SK-N-DZ (cell line): Measurements from ENCODE around the gene SCD5.
A peak's percentile ranks its signal among the peaks of the same experiment; 100 is the strongest.

Experiments
- DNase-seq: peaks from one replicate; pipeline ENCODE4 v3.0.0-alpha.2; 2015; ENCODE audit warnings: low spot score

The SCD5 gene

GRCh38 chr4:82733636-82734035 lies 65.0 kb downstream of the SCD5 start:
- no peak for DNase-seq

GRCh38 chr4:82728301-82728700 lies 70.3 kb downstream of the SCD5 start:
- DNase-seq: no peak

DNA sequence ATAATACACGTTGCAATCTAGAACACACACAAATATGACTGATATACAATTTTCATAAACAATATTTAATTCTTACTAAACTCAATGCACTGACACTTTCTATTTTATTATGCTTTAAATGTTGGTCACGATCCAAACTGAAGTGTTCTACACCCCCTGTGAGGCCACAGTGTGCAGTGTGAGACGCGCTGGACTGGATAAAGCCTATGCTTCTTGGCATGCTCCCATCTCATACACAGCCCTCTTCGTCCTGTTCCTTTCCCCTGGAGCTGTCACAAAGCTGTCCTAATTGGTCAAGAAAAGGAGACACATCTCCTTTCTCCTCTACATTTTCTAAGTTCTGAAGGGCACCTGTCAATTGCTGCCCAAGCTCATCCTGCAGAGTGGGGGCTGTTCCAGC lies 72.0 kb downstream of the SCD5 start:
- DNase-seq: no peak

DNA sequence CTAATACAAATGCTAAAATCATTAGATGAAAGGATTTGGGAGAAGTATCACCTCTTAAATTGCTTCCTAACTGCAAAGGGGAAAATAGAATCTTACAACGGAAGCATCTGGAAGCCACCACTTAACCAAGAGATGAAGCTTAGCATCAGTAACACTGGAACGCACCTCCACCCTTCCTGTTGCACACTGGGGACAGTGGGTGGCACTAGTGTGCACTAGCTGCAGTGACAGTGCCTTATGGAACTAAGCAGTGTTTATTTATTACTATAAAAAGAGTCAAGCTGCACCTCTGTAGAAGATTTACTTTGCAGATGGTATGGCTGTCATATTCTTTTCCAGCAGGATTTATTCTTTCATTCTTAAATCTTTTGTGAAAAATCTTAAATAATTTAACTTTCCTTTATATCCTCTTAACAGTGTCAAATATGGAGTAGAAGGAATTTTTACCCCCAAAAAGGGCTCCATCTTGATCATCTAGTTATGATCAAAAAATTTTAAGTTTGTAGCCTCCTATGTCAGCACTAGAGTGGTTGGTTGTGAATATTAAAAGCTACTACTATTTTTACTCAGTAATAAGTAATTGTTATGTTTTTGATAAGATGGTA lies 76.7 kb downstream of the SCD5 start:
- peak; percentile 22 for DNase-seq

DNA sequence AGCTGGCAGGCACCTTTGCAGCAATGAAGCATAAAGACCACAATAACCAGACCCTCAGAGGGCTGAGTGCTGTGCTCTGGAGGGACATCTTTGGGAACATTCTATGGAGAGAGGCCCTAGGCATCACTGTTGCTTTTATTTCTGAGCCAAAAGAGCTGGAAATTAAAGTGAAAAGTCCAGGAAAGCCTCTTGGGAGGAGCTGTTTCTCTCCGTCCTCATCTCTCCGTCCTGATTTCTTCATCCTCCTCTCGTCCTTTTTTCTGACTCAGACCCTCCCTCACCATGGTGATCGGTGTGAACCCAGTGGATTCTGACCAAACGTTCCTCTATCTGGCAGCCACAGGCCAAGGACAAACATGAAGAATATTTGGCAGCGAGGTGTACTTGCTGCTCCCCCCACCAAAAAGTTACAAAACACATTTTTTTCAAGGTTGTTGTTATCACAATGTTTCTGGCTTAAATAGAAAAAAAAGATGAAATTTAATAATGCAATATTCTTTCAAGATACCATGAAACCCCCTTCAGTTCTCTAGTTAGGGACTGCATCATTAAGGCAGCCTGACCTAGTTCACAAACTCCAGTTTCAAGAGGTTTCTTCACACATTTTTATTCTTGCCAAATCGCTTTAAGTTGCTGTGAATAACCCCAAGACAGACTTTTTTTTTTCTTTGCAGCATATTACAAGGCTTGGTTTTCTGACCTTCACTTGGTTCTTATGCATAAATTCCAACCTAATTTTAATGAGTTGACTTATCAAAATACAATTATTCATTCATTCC lies 80.2 kb downstream of the SCD5 start:
- DNase-seq: no peak

DNA sequence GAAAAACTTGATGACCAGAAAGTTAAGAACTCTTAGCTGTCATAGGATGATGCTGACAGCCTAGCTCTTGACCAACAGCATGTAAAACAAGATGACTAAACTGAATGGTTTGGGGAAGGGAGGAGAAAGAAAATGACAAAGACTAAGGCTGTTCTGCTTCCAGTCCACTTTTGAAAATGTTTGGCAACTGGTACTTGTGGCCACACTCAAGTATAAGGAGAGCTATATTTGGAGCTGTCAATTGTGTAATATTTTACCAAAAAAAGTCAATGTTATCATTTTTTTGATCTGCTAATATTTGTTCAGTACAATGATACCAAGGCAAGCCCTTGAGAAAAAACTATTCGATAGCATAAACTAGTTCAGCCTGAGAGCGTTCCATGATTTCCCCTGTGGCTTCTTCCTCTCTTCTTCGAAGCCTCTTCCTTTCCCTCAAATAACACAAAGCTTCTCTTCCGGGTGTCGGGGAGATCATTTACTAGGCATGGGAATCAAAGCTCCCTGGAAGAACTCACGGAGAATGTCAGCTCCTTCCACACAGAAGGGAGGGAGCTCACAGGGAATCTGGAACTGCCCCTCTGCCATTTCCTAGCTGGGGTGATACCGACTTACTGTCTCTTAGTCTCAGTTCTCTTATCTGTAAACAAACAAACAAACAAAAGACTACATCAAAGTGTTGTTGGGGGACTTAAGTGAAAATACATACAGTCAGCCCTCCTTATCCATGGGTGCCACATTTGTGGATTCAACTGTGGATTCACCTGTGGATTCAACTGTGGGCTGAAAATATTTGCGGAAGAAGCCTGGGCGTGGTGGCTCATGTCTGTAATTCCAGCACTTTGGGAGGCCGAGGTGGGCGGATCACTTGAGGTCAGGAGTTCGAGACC lies 82.6 kb downstream of the SCD5 start:
- DNase-seq: no peak

- DNase-seq: no peak
Measured at GRCh38 chr4:82713856-82714255, 84.7 kb downstream of the SCD5 start.

DNA sequence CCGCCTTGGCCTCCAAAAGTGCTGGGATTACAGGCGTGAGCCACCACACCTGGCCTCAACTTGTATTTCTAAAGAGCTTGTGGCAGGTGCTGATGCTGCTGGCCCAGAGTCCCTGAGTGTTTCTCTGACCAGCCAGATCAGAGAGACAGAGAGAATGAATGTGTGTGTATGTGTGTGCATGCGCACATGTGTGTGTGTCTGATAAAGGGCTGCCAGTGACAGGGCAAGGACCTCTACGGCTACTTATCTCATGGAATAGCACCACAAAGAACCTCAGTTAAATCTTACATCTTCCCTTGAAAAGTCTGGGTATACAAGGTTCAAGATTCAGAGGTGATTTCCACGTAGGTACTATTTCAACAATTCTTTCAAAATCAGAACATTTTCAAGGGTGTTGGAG lies 86.0 kb downstream of the SCD5 start:
- no peak for DNase-seq

GRCh38 chr4:82711158-82711785 lies 87.3 kb downstream of the SCD5 start:
- no peak for DNase-seq

DNA sequence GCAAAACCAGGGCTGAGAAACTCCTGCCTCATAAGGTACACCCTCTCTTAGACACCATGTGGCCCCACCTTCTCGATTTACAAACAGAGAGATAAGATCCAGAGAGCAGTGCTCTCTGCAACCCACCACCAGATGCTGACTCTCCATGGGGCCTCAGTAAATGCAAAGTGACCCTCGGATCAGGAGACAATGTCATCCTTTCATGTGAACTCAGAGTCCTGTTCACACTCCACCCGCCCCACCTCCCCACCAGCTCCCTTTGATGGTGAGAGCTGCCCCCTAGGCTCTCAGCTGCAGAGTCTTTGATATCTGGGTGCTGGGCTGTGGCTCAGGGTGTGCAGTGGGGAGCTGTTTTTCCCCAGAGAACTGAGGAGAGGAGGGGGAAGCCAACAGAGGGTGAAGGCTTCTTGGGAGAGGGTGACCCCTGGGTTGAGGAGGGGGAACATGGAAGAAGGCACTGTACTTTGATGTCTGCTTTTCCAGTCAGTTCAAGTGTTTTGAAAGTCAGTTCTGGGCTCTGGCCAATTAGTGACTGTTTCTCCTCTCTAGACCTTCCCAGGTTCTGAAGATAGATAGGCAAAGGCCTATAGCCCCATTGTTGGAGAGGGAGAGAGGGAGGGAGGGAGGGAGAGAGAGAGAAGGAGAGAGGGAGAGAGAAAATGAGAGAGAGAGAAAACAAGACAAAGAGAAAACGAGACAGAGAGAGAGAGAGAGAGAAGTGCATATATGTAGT lies 88.2 kb downstream of the SCD5 start:
- peak; percentile 68 for DNase-seq

DNA sequence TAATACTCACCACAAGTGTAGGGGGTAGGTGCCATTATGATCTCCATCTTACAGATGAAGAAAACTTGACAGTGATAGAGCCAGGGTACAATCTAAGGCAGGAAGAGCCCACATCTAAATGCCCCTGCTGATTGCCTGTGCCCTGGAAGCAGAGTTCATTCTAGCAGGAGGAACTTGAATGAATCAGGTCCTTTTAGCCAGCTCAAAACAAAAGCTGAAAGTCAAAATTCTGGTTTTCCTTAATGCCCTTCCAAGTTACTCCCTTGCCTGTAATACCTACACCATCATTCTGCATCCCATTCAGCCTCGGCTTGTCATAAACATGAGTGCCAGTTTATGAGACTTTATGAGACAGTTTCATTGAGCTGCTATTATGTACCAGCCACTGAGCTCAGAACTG lies 89.6 kb downstream of the SCD5 start:
- no peak for DNase-seq

- DNase-seq: no peak
Measured at GRCh38 chr4:82706349-82707000, 92.1 kb downstream of the SCD5 start.

DNA sequence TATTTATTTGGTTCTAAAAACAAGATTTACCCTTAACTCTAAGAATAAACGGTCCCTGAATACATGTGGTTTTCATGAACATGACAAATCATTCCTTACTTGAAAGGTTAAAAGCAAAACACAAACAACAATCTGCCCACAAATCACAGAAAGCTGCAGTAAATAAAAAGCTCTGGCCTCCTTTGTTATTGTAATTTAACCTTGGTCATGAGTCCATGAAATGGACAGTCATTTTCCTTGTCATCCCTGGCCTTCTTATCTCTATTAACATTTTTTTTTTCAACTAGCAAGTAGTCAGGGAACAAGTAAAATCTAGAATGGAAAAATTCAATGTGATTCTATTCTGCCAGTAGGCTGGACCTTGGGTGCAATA lies 92.7 kb downstream of the SCD5 start:
- no peak for DNase-seq

GRCh38 chr4:82705169-82705927 lies 93.2 kb downstream of the SCD5 start:
- no peak for DNase-seq

GRCh38 chr4:82704156-82704555 lies 94.4 kb downstream of the SCD5 start:
- no peak for DNase-seq

DNA sequence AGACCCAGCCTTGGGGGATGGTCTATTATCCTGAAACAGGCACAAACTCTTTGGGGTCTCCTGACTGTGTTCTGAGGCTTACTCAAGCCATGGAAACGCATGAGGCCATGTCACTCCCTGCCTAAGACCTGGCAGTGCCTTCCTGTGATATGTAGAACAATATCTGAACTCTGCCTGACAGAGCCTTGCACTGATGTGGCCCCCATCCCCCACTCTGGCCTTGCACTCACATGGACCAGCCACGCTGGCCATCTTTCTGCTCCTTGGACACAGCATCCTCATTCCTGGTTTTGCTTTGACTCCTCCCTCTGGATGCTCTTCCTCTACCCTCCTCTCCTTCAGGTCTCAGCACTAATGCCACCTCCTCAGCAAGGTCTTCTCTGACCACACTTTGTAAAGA lies 100.2 kb downstream of the SCD5 start:
- no peak for DNase-seq

- DNase-seq: no peak
Measured at GRCh38 chr4:82697561-82697960, 101.0 kb downstream of the SCD5 start.

DNA sequence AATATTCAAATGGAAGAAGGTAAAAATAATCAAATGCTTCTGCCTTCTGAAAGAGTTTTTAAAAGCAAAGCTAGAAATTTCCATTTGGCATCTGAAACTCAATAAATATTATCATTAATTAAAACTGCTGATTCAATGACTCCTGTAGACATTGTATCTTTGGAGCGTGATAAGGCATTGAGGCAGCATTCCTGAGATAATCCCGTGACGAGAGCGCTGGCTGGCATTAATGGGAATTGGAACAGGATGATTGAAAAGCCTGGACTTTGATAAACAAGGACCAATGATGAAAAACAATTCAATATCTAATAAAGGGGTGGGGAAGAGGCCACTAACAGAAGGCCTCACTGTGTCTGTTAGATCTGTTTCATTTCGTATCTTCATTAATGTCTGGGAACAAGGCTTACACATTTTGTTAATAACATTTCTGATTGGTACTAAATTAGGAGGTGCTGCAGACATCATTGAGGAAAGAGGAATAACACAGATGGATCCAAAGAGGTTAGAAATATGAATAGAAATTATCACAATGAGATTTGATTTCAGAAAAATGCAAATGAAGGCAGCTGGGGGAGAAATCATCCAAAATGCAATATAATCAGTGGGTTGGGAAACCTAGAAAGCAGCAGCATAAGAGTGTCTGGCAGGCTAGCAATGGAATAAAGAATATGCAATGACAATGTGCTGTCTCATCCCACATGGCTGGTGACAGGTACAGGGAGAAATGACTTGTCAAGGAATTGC lies 102.3 kb downstream of the SCD5 start:
- no peak for DNase-seq

DNA sequence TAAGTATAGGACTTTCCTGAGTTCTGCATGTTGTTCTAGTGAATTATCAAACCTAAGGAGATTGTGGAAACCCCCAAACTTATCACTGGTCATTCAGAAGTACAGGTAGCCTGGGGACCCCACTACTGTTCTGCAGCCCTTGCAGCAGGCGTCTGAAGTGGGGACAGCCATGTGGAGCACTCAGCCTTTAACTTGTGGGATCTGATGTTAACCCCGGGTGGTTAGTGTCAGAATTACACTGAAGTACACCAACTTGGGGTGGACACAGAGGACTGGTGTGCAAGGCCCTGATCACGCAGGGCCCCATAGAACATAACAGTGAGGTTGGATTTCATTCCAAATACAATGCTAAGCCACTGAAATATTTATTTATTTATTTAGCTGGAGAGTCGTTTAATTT lies 103.7 kb downstream of the SCD5 start:
- no peak for DNase-seq
